HCT116 (cell line): ENCODE measurements around the gene SP7. TPM values are rescaled to one million over a fixed set of nuclear protein-coding genes. Genes with fewer than 3 reads are reported as not detected.
A peak's percentile ranks its signal among the peaks of the same experiment; 100 is the strongest.

ENCODE experiments used
- ATAC-seq: fragments of 200-7000 bp; cut with Tn5 transposase; 2 replicates; pipeline ENCODE4 v1.9.1; 2020; ENCODE audit warnings: mild to moderate bottlenecking, moderate library complexity
- BruUV-seq: library from RNA; stranded (reverse); fragments of 400-500 nt; replicated peaks from 2 replicates; lab custom pipeline; 2021; lab: Mats Ljungman, UMichigan
- CTCF ChIA-PET: fragments of 300-600 bp; sonication (Branson Sonifier 250); formaldehyde crosslinking; loops from one replicate; lab custom pipeline; 2021; ENCODE audit warnings: antibody characterized with exemption; lab: Charles Lee
- POLR2A ChIA-PET: fragments of 300-600, 350-600 bp; sonication (Branson Sonifier 250); formaldehyde crosslinking; loops from one replicate; lab custom pipeline; 2021; ENCODE audit warnings: antibody characterized with exemption; lab: Charles Lee
- RAD21 ChIA-PET, 2 experiments: fragments of 300-600 bp; sonication (Branson Sonifier 250); formaldehyde crosslinking; loops; one replicate each; lab custom pipeline; 2023; ENCODE audit warnings: low total read pairs in 2 of 2; ENCODE audit not compliant: uncharacterized antibody in 2 of 2, unreplicated experiment in 2 of 2, low non-redundant PET in 1 of 2; lab: Charles Lee
- DNase-seq: peaks from one replicate; pipeline ENCODE4 v3.0.0-alpha.2; 2010; ENCODE audit warnings: low read depth, low spot score
- H2AFZ ChIP-seq: fragments of 200-600 bp; shearing (Covaris generic), sonication (generic); 2 replicates; pipeline ENCODE4 v1.6.1; 2017; ENCODE audit warnings: low read depth, mixed run types, mixed read lengths, antibody characterized with exemption, low read length; ENCODE audit not compliant: poor library complexity, severe bottlenecking
- H3K27ac ChIP-seq: 2 replicates; pipeline ENCODE4 v1.5.1; 2012; ENCODE audit warnings: low read depth, low read length
- H3K27me3 ChIP-seq: fragments of 200-600 bp; sonication (generic); 2 replicates; pipeline ENCODE4 v1.6.1; 2016; ENCODE audit warnings: mixed run types, low read length, mixed read lengths; ENCODE audit not compliant: insufficient read depth
- H3K36me3 ChIP-seq, 2 experiments: fragments of 200-500 bp in 1 of 2; fragments of 200-600 bp in 1 of 2; sonication (Bioruptor generic) in 1 of 2; sonication (generic) in 1 of 2; 2 replicates each; pipeline versions ENCODE4 v1.5.1 to v1.6.1; 2014 to 2016; ENCODE audit warnings: low read length in 2 of 2, inconsistent platforms in 1 of 2, mixed read lengths in 1 of 2, mixed run types in 1 of 2; ENCODE audit not compliant: insufficient read depth in 2 of 2, control insufficient read depth in 1 of 2
- H3K4me1 ChIP-seq, 2 experiments: fragments of 200-600 bp in 1 of 2; sonication (generic) in 1 of 2; 2 replicates each; pipeline versions ENCODE4 v1.5.1 to v1.6.1; 2012 to 2017; ENCODE audit warnings: low read length in 2 of 2, inconsistent platforms in 1 of 2, mild to moderate bottlenecking in 1 of 2, mixed read lengths in 1 of 2, mixed run types in 1 of 2, moderate library complexity in 1 of 2; ENCODE audit not compliant: insufficient read depth in 2 of 2, control insufficient read depth in 1 of 2
- H3K4me2 ChIP-seq: fragments of 200-600 bp; sonication (generic); 2 replicates; pipeline ENCODE4 v1.6.1; 2017; ENCODE audit warnings: mixed run types, low read length, mixed read lengths
- H3K4me3 ChIP-seq, 2 experiments: fragments of 200-600 bp in 1 of 2; sonication (generic) in 1 of 2; replicated peaks in 1 of 2; 2 replicates each; pipeline ENCODE4 v1.5.1; 2011 to 2016; ENCODE audit warnings: low read length in 2 of 2, control low read depth in 1 of 2, low read depth in 1 of 2, mild to moderate bottlenecking in 1 of 2, mixed read lengths in 1 of 2, mixed run types in 1 of 2
- H3K79me2 ChIP-seq: fragments of 200-600 bp; sonication (generic); 2 replicates; pipeline ENCODE4 v1.6.1; 2017; ENCODE audit warnings: mild to moderate bottlenecking, mixed run types, low read length, moderate library complexity, mixed read lengths; ENCODE audit not compliant: insufficient read depth
- H3K9ac ChIP-seq: fragments of 200-600 bp; sonication (generic); 2 replicates; pipeline ENCODE4 v1.6.1; 2016; ENCODE audit warnings: low read length, mixed read lengths
- H3K9me2 ChIP-seq: fragments of 200-600 bp; sonication (generic), shearing (Covaris generic); 2 replicates; pipeline ENCODE4 v1.6.1; 2017; ENCODE audit warnings: mixed run types, mild to moderate bottlenecking, moderate library complexity; ENCODE audit not compliant: insufficient read depth
- H3K9me3 ChIP-seq, 2 experiments: fragments of 200-500 bp in 1 of 2; fragments of 200-600 bp in 1 of 2; sonication (Bioruptor generic) in 1 of 2; sonication (generic) in 1 of 2; 2 replicates each; pipeline ENCODE4 v1.6.1; 2014 to 2017; ENCODE audit warnings: low read length in 2 of 2, mixed read lengths in 2 of 2, inconsistent platforms in 1 of 2, low read depth in 1 of 2, mild to moderate bottlenecking in 1 of 2, mixed run types in 1 of 2, moderate library complexity in 1 of 2; ENCODE audit not compliant: control insufficient read depth in 1 of 2, insufficient read depth in 1 of 2
- H4K20me1 ChIP-seq: fragments of 200-600 bp; sonication (generic), shearing (Covaris generic); 2 replicates; pipeline ENCODE4 v1.6.1; 2017; ENCODE audit warnings: mixed run types, mild to moderate bottlenecking, moderate library complexity; ENCODE audit not compliant: insufficient read depth
- CBX3 ChIP-seq: IDR thresholded peaks from 2 replicates; pipeline ENCODE4 v1.6.1; 2012; ENCODE audit warnings: low read depth
- CEBPB ChIP-seq: IDR thresholded peaks from 2 replicates; pipeline ENCODE4 v1.6.1; 2012; ENCODE audit warnings: low read depth
- CTCF ChIP-seq, 3 experiments: fragments of 200-600 bp in 1 of 3; sonication (generic) in 1 of 3; IDR thresholded peaks in 2 of 3; conservative IDR thresholded peaks in 1 of 3; 2 replicates each; pipeline ENCODE4 v1.5.1; 2012 to 2017; ENCODE audit warnings: low read depth in 2 of 3, low read length in 2 of 3, antibody characterized with exemption in 1 of 3, borderline replicate concordance in 1 of 3, control low read depth in 1 of 3, mild to moderate bottlenecking in 1 of 3, mixed read lengths in 1 of 3, mixed run types in 1 of 3, moderate library complexity in 1 of 3; ENCODE audit not compliant: insufficient read depth in 1 of 3
- EZH2 ChIP-seq: fragments of 200-600 bp; sonication (generic); IDR thresholded peaks from 2 replicates; pipeline ENCODE4 v1.6.1; 2017; ENCODE audit warnings: antibody characterized with exemption, mixed run types
- POLR2A ChIP-seq: IDR thresholded peaks from 2 replicates; pipeline ENCODE4 v1.7.0; 2011; ENCODE audit warnings: borderline replicate concordance; ENCODE audit not compliant: insufficient read depth, insufficient read length; ENCODE audit errors: extremely low read depth
- POLR2AphosphoS5 ChIP-seq: IDR thresholded peaks from 2 replicates; pipeline ENCODE4 v1.6.1; 2011; ENCODE audit warnings: mild to moderate bottlenecking, low read depth, low read length, moderate library complexity
- RAD21 ChIP-seq: IDR thresholded peaks from 2 replicates; pipeline ENCODE4 v1.6.1; 2012; ENCODE audit warnings: low read depth, mild to moderate bottlenecking
- SIN3A ChIP-seq: IDR thresholded peaks from 2 replicates; pipeline ENCODE4 v1.6.1; 2012; ENCODE audit warnings: low read depth
- intact Hi-C: fragments of 100-400 bp; cut with micrococcal nuclease; formaldehyde crosslinking; loops from 2 replicates; pipeline ENCODE4 v1.10.0; 2022
- total RNA-seq: library from RNA; stranded (reverse); gene quantifications from one replicate; pipeline ENCODE4 v1.2.1, GENCODE V29; 2021; ENCODE audit not compliant: unreplicated experiment

The SP7 gene
- total RNA-seq, 1 experiment from 2014 or later, result not detected

- TF ChIP-seq CTCF (IDR thresholded peaks at IDR 0.05 in 2 of 3, conservative IDR thresholded peaks at IDR 0.05 in 1 of 3; ENCODE audit: borderline replicate concordance in 1 of 3, insufficient read depth in 1 of 3, low read depth in 2 of 3, low read length in 2 of 3) (no peak), POLR2A (peak; percentile 88), CBX3 (no peak), SIN3A (peak; percentile 81)
- TF ChIP-seq, all 23 proteins: peak for 7
These were observed 40.9 kb downstream of the SP7 start, which contains the start of gene PFDN5 (continued) for GRCh38 chr12:53295070-53295890.

GRCh38 chr12:53292426-53292825, 43.7 kb downstream of the SP7 start:
- no TSS peak for BruUV-seq
- intact Hi-C loops, result no loop called here
- H2AFZ ChIP-seq, result no peak overlapping the region
- H3K9me3 ChIP-seq, result no peaks in the 10 kb centered on the region
- H3K4me2 ChIP-seq, result no peak overlapping the region
- peaks cover 36 to 42% of the 10 kb centered on the region in 2 experiments; a peak in 3 of 4 replicates for H3K36me3 ChIP-seq
- no peak overlapping the region for H3K9ac ChIP-seq
- H3K27ac ChIP-seq, result no peak overlapping the region
- ChIA-PET RAD21 (no interaction called here), POLR2A (no interaction called here), CTCF (interaction anchor here (1.3 kb wide), 1 partner anchor 79 kb away, joined by 4 read pairs; no protein-coding TSS in a partner anchor)
- no peaks in the 10 kb centered on the region for H3K9me2 ChIP-seq
- H4K20me1 ChIP-seq, result no peaks in the 10 kb centered on the region
- DNase-seq (no peak), ATAC-seq (no peak)
- TF ChIP-seq POLR2AphosphoS5, result no peak
- no peak for TF ChIP-seq RAD21
- TF ChIP-seq EZH2, result no peak
- no peak for TF ChIP-seq CEBPB
- peaks cover 21% of the 10 kb centered on the region for H3K79me2 ChIP-seq
- H3K4me1 ChIP-seq, result peaks cover 10 to 19% of the 10 kb centered on the region in 2 experiments
- H3K27me3 ChIP-seq, result no peaks in the 10 kb centered on the region
- no peak overlapping the region for H3K4me3 ChIP-seq
